GM18526 (cell line): ENCODE measurements around the gene PPFIA1.

ENCODE experiments used
- POLR2A ChIP-seq: IDR thresholded peaks from 3 replicates; pipeline ENCODE4 v1.6.1; 2011; ENCODE audit not compliant: insufficient read length; ENCODE audit errors: extremely low read depth

Gene PPFIA1

GRCh38 chr11:70352601-70353000, 82.1 kb downstream of the PPFIA1 start:
- TF ChIP-seq POLR2A, result no peak

GRCh38 chr11:70353329-70353728, 82.8 kb downstream of the PPFIA1 start:
- TF ChIP-seq POLR2A, result no peak

- TF ChIP-seq POLR2A, result no peak
These were observed 83.5 kb downstream of the PPFIA1 start for GRCh38 chr11:70353900-70354568.

GRCh38 chr11:70354629-70355028, 84.1 kb downstream of the PPFIA1 start:
- no peak for TF ChIP-seq POLR2A

GRCh38 chr11:70358753-70359152, 88.3 kb downstream of the PPFIA1 start:
- TF ChIP-seq POLR2A, result no peak

GRCh38 chr11:70359451-70360205, 89.1 kb downstream of the PPFIA1 start:
- TF ChIP-seq POLR2A, result no peak

- TF ChIP-seq POLR2A, result no peak
These were observed 89.7 kb downstream of the PPFIA1 start for GRCh38 chr11:70360211-70360610.

- TF ChIP-seq POLR2A, result no peak
These were observed 93.7 kb downstream of the PPFIA1 start for GRCh38 chr11:70364178-70364577.

- TF ChIP-seq POLR2A, result no peak
These were observed 94.5 kb downstream of the PPFIA1 start for GRCh38 chr11:70364745-70365543.

GRCh38 chr11:70365544-70365927, 95.0 kb downstream of the PPFIA1 start:
- no peak for TF ChIP-seq POLR2A

GRCh38 chr11:70367071-70367470, 96.6 kb downstream of the PPFIA1 start:
- no peak for TF ChIP-seq POLR2A

GRCh38 chr11:70368961-70369360, 98.5 kb downstream of the PPFIA1 start:
- no peak for TF ChIP-seq POLR2A

GRCh38 chr11:70371241-70371640, 100.8 kb downstream of the PPFIA1 start:
- TF ChIP-seq POLR2A, result no peak

- no peak for TF ChIP-seq POLR2A
These were observed 101.6 kb downstream of the PPFIA1 start for GRCh38 chr11:70372076-70372475.

GRCh38 chr11:70376621-70377020, 106.1 kb downstream of the PPFIA1 start:
- TF ChIP-seq POLR2A, result no peak

GRCh38 chr11:70377645-70378044, 107.2 kb downstream of the PPFIA1 start:
- no peak for TF ChIP-seq POLR2A
